ENCODE results near the gene CKB. TPM values are rescaled to one million over a fixed set of nuclear protein-coding genes. Genes with fewer than 3 reads are reported as not detected.

Gene CKB
- 1 to 10 TPM; 5.8 to 9.1 TPM for total RNA-seq

GRCh38 chr14:103522649-103523574, at the start of gene CKB:
CKB (minus strand) TSS chr14:103522830; CDS start chr14:103522493, 337 bp downstream.
- ATAC-seq = no peak
- POLR2A ChIA-PET = interaction anchor here (1.1 to 1.5 kb wide), 2 partner anchors 12 to 38 kb away, joined by 3 read pairs; no protein-coding TSS in a partner anchor
- CTCF ChIA-PET = interaction anchor here (1.2 kb wide), 2 partner anchors 23 to 378 kb away, joined by 3 read pairs; no protein-coding TSS in a partner anchor
- no peak within 1 kb of the TSS for H3K27ac Mint-ChIP-seq
- H3K9me3 Mint-ChIP-seq = no peaks in the 10 kb centered on the region
- peak within 1 kb of the TSS; percentile 37 for H3K4me3 Mint-ChIP-seq
- intact Hi-C loops (cut with micrococcal nuclease) = no loop called here
- H3K36me3 Mint-ChIP-seq (ENCODE audit: low read depth) = no peaks in the 10 kb centered on the region
- peaks cover 12% of the 10 kb centered on the region for H3K27me3 Mint-ChIP-seq
- TF ChIP-seq CTCF (IDR thresholded peaks at IDR 0.05) = no peak
- DNase-seq = peak; percentile 35
- H3K4me1 Mint-ChIP-seq (ENCODE audit: low read depth) = peaks cover 17% of the 10 kb centered on the region

DNA sequence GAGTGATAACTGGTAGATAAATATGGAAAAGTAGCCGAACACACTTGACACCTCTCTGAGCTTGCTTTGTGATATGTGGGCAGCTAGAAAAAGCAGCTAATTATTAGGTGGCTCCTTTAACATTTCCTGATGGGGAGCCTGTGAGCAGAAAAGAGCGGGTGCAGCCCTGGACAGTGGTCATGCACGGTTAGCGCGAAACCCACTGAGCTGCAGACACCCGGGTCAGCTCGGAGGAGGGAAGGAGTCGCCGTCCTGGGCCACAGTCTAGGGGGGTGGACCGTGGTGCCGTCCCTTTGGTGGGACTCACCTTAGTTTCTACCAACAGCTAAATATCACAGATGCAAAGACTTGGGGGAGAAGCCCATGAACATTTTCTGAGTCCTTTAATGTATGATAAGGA, 46.8 kb upstream of the CKB start:
- ChIA-PET CTCF (interaction anchor here (0.8 to 3.4 kb wide), 5 partner anchors 8 to 332 kb away, joined by 3 to 13 read pairs (median 5); no protein-coding TSS in a partner anchor), POLR2A (interaction anchor here (0.7 kb wide), 1 partner anchor 50 kb away, joined by 6 read pairs; no protein-coding TSS in a partner anchor)
- no peak for ATAC-seq
- intact Hi-C loops (cut with micrococcal nuclease) = no loop called here
- no peak for TF ChIP-seq CTCF (IDR thresholded peaks at IDR 0.05)
- Mint-ChIP-seq H3K4me3 (no peak overlapping the region), H3K27me3 (no peaks in the 10 kb centered on the region), H3K9me3 (no peaks in the 10 kb centered on the region), H3K4me1 (ENCODE audit: low read depth) (peaks cover 7% of the 10 kb centered on the region), H3K36me3 (ENCODE audit: low read depth) (peaks cover 8% of the 10 kb centered on the region), H3K27ac (no peak overlapping the region)
- DNase-seq = no peak

- no peaks in the 10 kb centered on the region for H3K9me3 Mint-ChIP-seq
- peaks cover 10% of the 10 kb centered on the region for H3K4me1 Mint-ChIP-seq (ENCODE audit: low read depth)
- H3K27me3 Mint-ChIP-seq = no peaks in the 10 kb centered on the region
- no peak overlapping the region for H3K27ac Mint-ChIP-seq
- no peak for TF ChIP-seq CTCF (IDR thresholded peaks at IDR 0.05)
- DNase-seq (no peak), ATAC-seq (no peak)
- no peak overlapping the region for H3K4me3 Mint-ChIP-seq
- intact Hi-C loops (cut with micrococcal nuclease) = no loop called here
- POLR2A ChIA-PET = interaction anchor here (0.6 to 0.7 kb wide), 2 partner anchors 50 to 58 kb away, joined by 3 to 6 read pairs; no protein-coding TSS in a partner anchor
- H3K36me3 Mint-ChIP-seq (ENCODE audit: low read depth) = peaks cover 5% of the 10 kb centered on the region
- CTCF ChIA-PET = interaction anchor here (0.8 to 3.4 kb wide), 5 partner anchors 8 to 332 kb away, joined by 3 to 13 read pairs (median 5); no protein-coding TSS in a partner anchor
Observed at GRCh38 chr14:103568952-103569351, 46.3 kb upstream of the CKB start.

DNA sequence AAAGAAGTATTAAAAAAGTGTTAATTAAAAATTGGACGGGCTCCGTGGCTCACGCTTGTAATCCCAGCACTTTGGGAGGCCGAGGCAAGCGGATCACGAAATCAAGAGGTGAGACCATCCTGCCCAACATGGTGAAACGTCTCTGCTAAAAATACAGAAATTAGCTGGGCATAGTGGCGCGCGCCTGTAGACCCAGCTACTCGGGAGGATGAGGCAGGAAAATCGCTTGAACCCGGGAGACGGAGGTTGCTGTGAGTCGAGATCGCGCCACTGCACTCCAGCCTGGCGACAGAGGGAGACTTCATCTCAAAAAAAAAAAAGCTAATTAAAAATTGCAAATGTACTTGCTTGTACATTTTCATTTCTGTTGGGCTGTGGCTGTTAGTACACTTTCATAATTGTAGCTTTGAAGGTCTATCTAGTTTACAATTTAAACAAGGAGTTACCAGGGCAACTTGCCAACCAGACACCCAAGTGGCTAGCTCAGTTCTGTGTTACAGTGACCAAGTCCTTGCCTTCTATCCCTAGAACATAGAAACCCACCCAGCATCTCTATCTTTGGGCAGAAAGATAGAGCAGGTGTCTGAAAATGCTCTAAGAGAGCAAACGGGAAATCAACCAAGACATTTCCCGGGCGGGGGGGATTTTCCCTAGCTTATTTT, 41.3 kb upstream of the CKB start:
- ChIA-PET POLR2A (interaction anchor here (0.9 to 3.4 kb wide), 4 partner anchors 11 to 135 kb away, joined by 3 to 19 read pairs (median 3); partner anchors contain the start of gene KLC1), CTCF (interaction anchor here (0.7 to 1.2 kb wide), 3 partner anchors 114 to 1042 kb away, joined by 3 to 4 read pairs (median 3); no protein-coding TSS in a partner anchor)
- peak overlapping the region; percentile 8 for H3K27ac Mint-ChIP-seq
- no peak for DNase-seq
- H3K9me3 Mint-ChIP-seq = no peaks in the 10 kb centered on the region
- H3K4me1 Mint-ChIP-seq (ENCODE audit: low read depth) = peaks cover 39% of the 10 kb centered on the region
- peaks cover 30% of the 10 kb centered on the region for H3K36me3 Mint-ChIP-seq (ENCODE audit: low read depth)
- H3K27me3 Mint-ChIP-seq = no peaks in the 10 kb centered on the region
- intact Hi-C loops (cut with micrococcal nuclease) = no loop called here
- no peak for ATAC-seq
- H3K4me3 Mint-ChIP-seq = peak overlapping the region; percentile 100
- no peak for TF ChIP-seq CTCF (IDR thresholded peaks at IDR 0.05)
